Activated B cell treated with CpG ODN at 0.5 μM for 24 hours (primary cell): ENCODE results near the gene ARHGAP15. TPM values are rescaled to one million over a fixed set of nuclear protein-coding genes. Genes with fewer than 3 reads are reported as not detected.

Experiments used
- ATAC-seq: fragments of 200-7000 bp; cut with Tn5 transposase; one replicate; pipeline ENCODE4 v1.10.0; 2021; ENCODE audit warnings: low read depth, mild to moderate bottlenecking, moderate library complexity
- CTCF ChIA-PET: fragments of 350-600 bp; sonication (Branson Sonifier 250); formaldehyde crosslinking; loops from one replicate; lab custom pipeline; 2021; ENCODE audit warnings: antibody characterized with exemption; lab: Charles Lee
- POLR2A ChIA-PET: fragments of 350-600 bp; sonication (Branson Sonifier 250); formaldehyde crosslinking; loops from one replicate; lab custom pipeline; 2021; ENCODE audit warnings: antibody characterized with exemption; lab: Charles Lee
- DNase-seq: peaks from one replicate; pipeline ENCODE4 v3.0.0; 2022
- H3K27ac Mint-ChIP-seq: one replicate; pipeline ENCODE4 v1.8.0; 2020; ENCODE audit warnings: mixed read lengths
- H3K27me3 Mint-ChIP-seq: one replicate; pipeline ENCODE4 v1.8.0; 2021; ENCODE audit warnings: mixed read lengths
- H3K36me3 Mint-ChIP-seq: one replicate; pipeline ENCODE4 v1.8.0; 2021; ENCODE audit warnings: low read depth, mixed read lengths
- H3K4me1 Mint-ChIP-seq: one replicate; pipeline ENCODE4 v1.8.0; 2021; ENCODE audit warnings: mixed read lengths
- H3K4me3 Mint-ChIP-seq: one replicate; pipeline ENCODE4 v1.8.0; 2020; ENCODE audit warnings: mild to moderate bottlenecking, mixed read lengths
- H3K9me3 Mint-ChIP-seq: one replicate; pipeline ENCODE4 v1.8.0; 2020; ENCODE audit warnings: mixed read lengths
- CTCF ChIP-seq: fragments of 200-600 bp; IDR thresholded peaks from one replicate; pipeline ENCODE4 v1.8.0; 2022; ENCODE audit warnings: antibody characterized with exemption, mild to moderate bottlenecking
- intact Hi-C: fragments of 100-400 bp; cut with micrococcal nuclease; formaldehyde crosslinking; loops from one replicate; pipeline ENCODE4 v1.15.1; 2024
- total RNA-seq: library from RNA; stranded (reverse); gene quantifications from 2 replicates; pipeline ENCODE4 v1.2.3, GENCODE V29; 2022

The ARHGAP15 gene
- total RNA-seq, 1 donor from 2014 or later, result 112 TPM

- no peak for ATAC-seq
- Mint-ChIP-seq H3K9me3 (peaks cover 4% of the 10 kb centered on the region), H3K36me3 (peaks cover 72% of the 10 kb centered on the region), H3K27ac (no peak overlapping the region), H3K4me3 (no peak overlapping the region), H3K4me1 (peaks cover 11% of the 10 kb centered on the region), H3K27me3 (no peaks in the 10 kb centered on the region)
- CTCF ChIA-PET, result no interaction called here
- intact Hi-C loops, result no loop called here
- POLR2A ChIA-PET, result interaction anchor here (0.6 kb wide), 1 partner anchor 101 kb away, joined by 5 read pairs; no protein-coding TSS in a partner anchor
- no peak for DNase-seq
- no peak for TF ChIP-seq CTCF
These were observed 361.9 kb downstream of the ARHGAP15 start for GRCh38 chr2:143491131-143491530.

GRCh38 chr2:143493339-143493738, 364.1 kb downstream of the ARHGAP15 start:
- Mint-ChIP-seq H3K27me3 (no peaks in the 10 kb centered on the region), H3K36me3 (peaks cover 56% of the 10 kb centered on the region)

GRCh38 chr2:143497726-143498125, 368.5 kb downstream of the ARHGAP15 start:
- Mint-ChIP-seq H3K36me3 (peaks cover 48% of the 10 kb centered on the region), H3K4me1 (peaks cover 34% of the 10 kb centered on the region), H3K9me3 (peaks cover 4% of the 10 kb centered on the region), H3K4me3 (no peak overlapping the region), H3K27me3 (no peaks in the 10 kb centered on the region), H3K27ac (peak overlapping the region; percentile 1)
- intact Hi-C loops, result no loop called here
- ChIA-PET CTCF (no interaction called here), POLR2A (no interaction called here)
- ATAC-seq, result no peak
- TF ChIP-seq CTCF, result no peak
- no peak for DNase-seq

More at GRCh38 chr2:143493339-143493738, 364.1 kb downstream of the ARHGAP15 start:
- no peak overlapping the region for H3K27ac Mint-ChIP-seq
- peaks cover 4% of the 10 kb centered on the region for H3K9me3 Mint-ChIP-seq
- intact Hi-C loops, result no loop called here
- CTCF ChIA-PET, result no interaction called here
- DNase-seq (no peak), ATAC-seq (no peak)
- POLR2A ChIA-PET, result no interaction called here
- no peak overlapping the region for H3K4me3 Mint-ChIP-seq
- peaks cover 13% of the 10 kb centered on the region for H3K4me1 Mint-ChIP-seq
- no peak for TF ChIP-seq CTCF

GRCh38 chr2:143498496-143498895, 369.3 kb downstream of the ARHGAP15 start:
- intact Hi-C loops, result no loop called here
- Mint-ChIP-seq H3K27me3 (no peaks in the 10 kb centered on the region), H3K4me3 (no peak overlapping the region), H3K36me3 (peaks cover 48% of the 10 kb centered on the region), H3K9me3 (peaks cover 2% of the 10 kb centered on the region), H3K4me1 (peaks cover 32% of the 10 kb centered on the region), H3K27ac (peak overlapping the region; percentile 3)
- DNase-seq, result no peak
- ATAC-seq, result no peak
- CTCF ChIA-PET, result no interaction called here
- POLR2A ChIA-PET, result no interaction called here
- no peak for TF ChIP-seq CTCF

- intact Hi-C loops, result no loop called here
- no peaks in the 10 kb centered on the region for H3K27me3 Mint-ChIP-seq
- no peak for TF ChIP-seq CTCF
- no peak overlapping the region for H3K4me3 Mint-ChIP-seq
- H3K9me3 Mint-ChIP-seq, result peaks cover 2% of the 10 kb centered on the region
- CTCF ChIA-PET, result no interaction called here
- ATAC-seq (no peak), DNase-seq (no peak)
- POLR2A ChIA-PET, result no interaction called here
- H3K36me3 Mint-ChIP-seq, result peaks cover 47% of the 10 kb centered on the region
- peaks cover 29% of the 10 kb centered on the region for H3K4me1 Mint-ChIP-seq
- H3K27ac Mint-ChIP-seq, result peak overlapping the region; percentile 3
These were observed 369.8 kb downstream of the ARHGAP15 start for GRCh38 chr2:143499061-143499460.
